Measurements from ENCODE around the gene SEMA5B.

DNA sequence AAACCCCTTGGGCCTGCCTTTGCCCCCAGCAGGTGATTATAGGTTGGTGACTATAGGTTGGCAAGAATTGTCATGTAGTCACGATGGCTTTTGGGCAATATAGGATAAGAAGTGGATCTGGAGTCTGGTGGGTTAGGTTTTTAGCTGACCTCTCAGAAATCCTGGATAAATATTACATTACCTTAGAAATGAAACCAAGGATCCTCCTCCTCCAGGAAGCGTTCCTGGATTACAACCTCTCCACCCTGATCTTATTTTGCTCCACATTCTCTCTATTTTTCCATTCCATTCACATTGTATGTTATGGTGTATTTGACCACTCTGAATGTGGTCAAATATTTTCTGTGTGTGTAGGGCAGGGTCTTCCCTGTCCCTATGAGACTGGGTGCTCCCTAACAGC is 82.3 kb downstream of the SEMA5B start:
- TF ChIP-seq, protein P1, sequence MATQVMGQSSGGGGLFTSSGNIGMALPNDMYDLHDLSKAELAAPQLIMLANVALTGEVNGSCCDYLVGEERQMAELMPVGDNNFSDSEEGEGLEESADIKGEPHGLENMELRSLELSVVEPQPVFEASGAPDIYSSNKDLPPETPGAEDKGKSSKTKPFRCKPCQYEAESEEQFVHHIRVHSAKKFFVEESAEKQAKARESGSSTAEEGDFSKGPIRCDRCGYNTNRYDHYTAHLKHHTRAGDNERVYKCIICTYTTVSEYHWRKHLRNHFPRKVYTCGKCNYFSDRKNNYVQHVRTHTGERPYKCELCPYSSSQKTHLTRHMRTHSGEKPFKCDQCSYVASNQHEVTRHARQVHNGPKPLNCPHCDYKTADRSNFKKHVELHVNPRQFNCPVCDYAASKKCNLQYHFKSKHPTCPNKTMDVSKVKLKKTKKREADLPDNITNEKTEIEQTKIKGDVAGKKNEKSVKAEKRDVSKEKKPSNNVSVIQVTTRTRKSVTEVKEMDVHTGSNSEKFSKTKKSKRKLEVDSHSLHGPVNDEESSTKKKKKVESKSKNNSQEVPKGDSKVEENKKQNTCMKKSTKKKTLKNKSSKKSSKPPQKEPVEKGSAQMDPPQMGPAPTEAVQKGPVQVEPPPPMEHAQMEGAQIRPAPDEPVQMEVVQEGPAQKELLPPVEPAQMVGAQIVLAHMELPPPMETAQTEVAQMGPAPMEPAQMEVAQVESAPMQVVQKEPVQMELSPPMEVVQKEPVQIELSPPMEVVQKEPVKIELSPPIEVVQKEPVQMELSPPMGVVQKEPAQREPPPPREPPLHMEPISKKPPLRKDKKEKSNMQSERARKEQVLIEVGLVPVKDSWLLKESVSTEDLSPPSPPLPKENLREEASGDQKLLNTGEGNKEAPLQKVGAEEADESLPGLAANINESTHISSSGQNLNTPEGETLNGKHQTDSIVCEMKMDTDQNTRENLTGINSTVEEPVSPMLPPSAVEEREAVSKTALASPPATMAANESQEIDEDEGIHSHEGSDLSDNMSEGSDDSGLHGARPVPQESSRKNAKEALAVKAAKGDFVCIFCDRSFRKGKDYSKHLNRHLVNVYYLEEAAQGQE (IDR thresholded peaks at IDR 0.05; ENCODE audit: insufficient read depth in 1 of 2, low read depth in 2 of 2, low read length in 2 of 2): no peak
- TF ChIP-seq POLR2AphosphoS5 (IDR thresholded peaks at IDR 0.05; ENCODE audit: low read depth, low read length) (no peak), FOXP2 (optimal IDR thresholded peaks at IDR 0.05; ENCODE audit: borderline replicate concordance, extremely low read depth, extremely low read length, insufficient read depth) (no peak), SIN3A (IDR thresholded peaks at IDR 0.05; ENCODE audit: borderline replicate concordance, insufficient read depth, low read length) (no peak), TAF1 (IDR thresholded peaks at IDR 0.05; ENCODE audit: borderline replicate concordance, insufficient read depth, low read length) (no peak)

All from PFSK-1 (cell line).